HG03442 (cell line): Measurements from ENCODE around the gene NPM1.

Source experiments
- ATAC-seq: cut with Tn5 transposase; IDR thresholded peaks from one replicate; pipeline ENCODE4 v1.9.1; 2021; ENCODE audit warnings: mild to moderate bottlenecking, moderate library complexity; ENCODE audit not compliant: unreplicated experiment

The NPM1 gene

DNA sequence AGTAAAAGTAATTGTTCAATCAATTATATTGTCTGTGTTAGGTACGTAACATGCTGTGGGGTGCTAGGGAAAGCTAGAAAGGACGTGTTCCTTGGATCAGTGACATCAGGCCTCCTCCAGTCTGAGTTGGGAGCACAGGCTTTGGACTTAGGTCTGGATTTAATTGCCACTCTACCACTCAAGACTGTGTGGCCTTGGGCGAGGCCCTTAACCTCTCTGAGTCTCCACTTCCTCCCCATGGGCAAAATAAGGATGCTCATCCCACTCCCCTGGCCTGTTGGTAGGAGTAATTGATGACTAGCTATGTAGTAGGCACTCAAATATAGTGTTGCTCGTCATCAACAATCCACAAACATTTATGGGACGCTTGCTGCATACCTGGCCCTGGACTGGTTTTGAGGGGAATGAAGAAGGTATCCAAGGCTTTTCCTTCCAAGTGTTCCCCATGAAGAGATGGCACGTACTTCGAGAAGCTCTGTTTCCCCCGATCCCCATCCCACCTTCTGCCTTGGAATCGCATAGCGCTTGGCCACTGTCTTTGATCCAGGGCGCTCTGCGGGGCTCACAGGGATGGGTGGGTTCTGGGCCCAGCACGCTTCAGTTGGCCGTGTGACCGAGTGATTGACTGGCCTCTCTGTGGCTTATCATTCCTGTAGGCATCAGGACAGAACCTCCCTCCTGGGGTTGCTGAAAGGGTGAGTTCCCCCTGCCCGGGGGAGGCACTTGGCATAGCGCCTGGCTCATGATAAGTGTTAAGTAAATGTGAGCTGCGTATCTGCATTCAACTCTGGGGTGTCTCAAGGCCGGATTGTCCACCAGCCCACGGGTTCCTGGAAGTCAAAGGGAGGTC is 39.9 kb downstream of the NPM1 start:
- no peak for ATAC-seq

- no peak for ATAC-seq
Measured at GRCh38 chr5:171428168-171428696, 40.6 kb downstream of the NPM1 start.

- ATAC-seq: no peak
Measured at GRCh38 chr5:171428809-171429542, 41.3 kb downstream of the NPM1 start.

- ATAC-seq: no peak
Measured at GRCh38 chr5:171429543-171429910, 41.9 kb downstream of the NPM1 start.

- no peak for ATAC-seq
Measured at GRCh38 chr5:171431251-171431777, 43.7 kb downstream of the NPM1 start.

DNA sequence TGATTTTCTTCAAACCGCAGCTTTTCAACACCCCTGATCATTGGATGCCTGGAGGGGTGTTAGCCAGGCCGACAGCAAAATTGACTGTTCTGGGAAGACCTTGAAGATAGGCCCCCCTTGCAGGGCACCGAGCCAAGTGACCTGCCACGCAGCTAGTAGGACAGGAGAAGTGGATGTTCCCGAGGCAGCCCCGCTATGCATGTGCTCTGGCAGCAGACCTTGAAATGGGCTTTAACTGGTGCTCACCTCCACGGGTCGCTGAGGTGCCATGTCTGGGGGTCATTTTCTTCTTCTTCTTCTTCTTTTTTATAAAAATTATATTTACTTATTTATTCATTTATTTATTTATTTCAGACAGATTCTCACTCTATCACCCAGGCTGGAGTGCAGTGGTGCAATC is 44.4 kb downstream of the NPM1 start:
- no peak for ATAC-seq

- no peak for ATAC-seq
Measured at GRCh38 chr5:171432583-171433351, 45.1 kb downstream of the NPM1 start.

DNA sequence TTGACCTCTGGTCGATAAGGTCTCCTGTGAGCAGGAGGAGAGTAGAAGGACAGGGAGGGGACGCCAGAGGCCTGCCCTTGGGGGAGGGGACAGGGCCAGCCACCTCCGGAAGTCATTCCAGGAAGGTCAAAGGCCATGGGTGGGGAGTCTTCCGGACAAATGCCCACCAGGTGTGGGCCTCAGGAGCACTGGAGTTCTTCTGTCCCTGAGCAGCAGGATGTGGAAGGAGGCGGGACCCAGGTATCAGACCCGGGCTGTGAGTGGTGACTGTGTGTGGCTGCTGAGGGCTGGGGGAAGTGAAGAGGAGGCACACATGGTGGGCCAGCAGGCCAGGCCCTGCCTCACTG is 45.7 kb downstream of the NPM1 start:
- ATAC-seq: no peak

DNA sequence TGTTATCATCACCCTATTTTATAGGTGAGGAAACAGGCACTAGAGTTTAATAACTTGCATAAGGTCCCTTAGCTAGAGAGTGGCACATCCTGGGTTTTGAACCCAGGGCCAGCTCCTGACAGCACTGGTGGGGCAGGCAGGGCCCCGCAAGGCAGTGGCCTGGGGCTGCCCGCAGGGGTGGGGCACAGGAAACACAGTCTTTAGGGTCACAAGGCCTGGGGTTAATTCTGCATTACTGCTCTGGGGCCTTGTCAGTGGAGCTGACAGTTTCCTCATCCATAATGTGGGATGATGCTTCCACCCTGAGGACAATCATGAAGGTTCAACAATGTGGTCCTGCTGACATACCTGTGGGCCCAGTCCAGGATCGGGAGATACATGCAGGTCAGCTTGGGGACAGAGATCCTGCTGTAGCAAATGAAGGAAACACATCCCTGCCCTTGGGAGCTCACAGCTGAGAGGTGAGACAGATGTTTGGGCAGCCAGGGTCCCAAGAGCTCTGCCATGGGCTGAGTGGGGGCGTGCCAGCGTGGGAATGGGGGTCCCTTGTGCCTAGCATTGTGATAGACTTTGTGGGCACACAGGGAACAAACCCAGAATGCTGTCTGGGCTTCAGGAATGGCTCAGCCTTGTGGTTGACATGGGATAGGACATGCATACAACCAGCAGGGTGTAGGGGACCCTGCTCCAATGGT is 46.5 kb downstream of the NPM1 start:
- ATAC-seq: no peak

- ATAC-seq: no peak
Measured at GRCh38 chr5:171434874-171435273, 47.2 kb downstream of the NPM1 start.

GRCh38 chr5:171435908-171436307 is 48.3 kb downstream of the NPM1 start:
- ATAC-seq: no peak

DNA sequence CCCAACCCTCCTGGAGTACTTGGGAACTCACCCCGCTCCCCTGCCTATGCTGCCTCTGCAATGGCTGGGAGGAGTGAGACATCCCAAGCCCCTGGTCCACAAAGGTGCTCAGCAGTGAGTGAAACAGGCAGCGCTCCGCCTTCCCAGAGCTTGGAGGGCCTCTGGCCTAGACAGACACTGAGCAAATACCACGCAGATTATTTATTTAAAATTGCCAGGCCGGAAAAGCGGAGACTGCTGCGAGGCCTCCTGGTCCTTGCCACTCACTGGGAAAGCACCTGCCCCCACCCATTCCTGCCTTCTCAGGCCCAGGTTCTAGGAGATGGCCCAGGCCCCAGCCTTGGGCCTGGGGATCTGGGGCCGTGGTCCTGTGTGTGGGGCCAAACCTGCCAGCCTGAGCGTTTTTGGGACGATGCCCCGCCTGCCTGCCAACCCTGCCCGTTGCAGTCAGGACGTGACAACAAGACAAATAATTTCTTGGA is 49.2 kb downstream of the NPM1 start:
- ATAC-seq: no peak

- ATAC-seq: no peak
Measured at GRCh38 chr5:171437286-171437821, 49.7 kb downstream of the NPM1 start.

- no peak for ATAC-seq
Measured at GRCh38 chr5:171438738-171439137, 51.1 kb downstream of the NPM1 start.

- ATAC-seq: no peak
Measured at GRCh38 chr5:171441246-171441791, 53.7 kb downstream of the NPM1 start.

DNA sequence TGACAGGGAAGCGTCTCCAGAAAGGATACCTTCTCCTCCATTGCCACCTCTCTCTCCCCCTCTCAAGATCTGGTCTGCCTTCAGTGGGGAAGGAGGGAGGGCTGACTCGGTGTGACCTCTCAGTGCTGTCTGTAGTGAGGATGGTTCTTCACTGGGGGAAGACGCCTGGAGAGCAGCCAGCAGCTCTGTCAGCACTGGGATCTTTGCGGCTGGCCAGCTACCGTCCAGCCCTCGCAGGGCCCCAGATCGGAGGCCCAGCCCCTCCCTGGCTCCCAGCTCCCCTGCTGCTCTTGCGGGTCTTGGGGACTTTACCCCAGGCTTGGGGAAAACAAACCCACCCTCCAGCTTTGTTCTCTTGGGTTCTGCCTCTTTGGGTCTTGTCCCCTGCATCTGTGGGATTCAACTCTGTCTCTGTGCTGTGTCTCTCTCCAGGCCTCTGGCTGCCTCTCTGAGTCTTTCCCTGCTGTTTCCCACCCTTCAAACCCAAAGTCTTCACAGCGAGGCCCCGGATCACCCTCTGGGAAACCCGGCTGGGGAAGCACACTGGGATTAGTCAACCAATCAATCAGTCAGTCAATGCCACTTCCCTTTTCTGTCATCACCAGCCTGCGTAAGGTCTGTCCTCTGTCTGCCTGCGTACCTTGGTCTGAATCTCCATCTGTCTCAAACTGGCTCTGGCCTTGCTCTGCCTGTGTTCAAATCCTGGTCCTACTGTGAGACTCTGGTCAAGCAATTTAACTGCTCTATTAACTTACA is 54.8 kb downstream of the NPM1 start:
- no peak for ATAC-seq

GRCh38 chr5:171444582-171444981 is 56.9 kb downstream of the NPM1 start:
- ATAC-seq: no peak

DNA sequence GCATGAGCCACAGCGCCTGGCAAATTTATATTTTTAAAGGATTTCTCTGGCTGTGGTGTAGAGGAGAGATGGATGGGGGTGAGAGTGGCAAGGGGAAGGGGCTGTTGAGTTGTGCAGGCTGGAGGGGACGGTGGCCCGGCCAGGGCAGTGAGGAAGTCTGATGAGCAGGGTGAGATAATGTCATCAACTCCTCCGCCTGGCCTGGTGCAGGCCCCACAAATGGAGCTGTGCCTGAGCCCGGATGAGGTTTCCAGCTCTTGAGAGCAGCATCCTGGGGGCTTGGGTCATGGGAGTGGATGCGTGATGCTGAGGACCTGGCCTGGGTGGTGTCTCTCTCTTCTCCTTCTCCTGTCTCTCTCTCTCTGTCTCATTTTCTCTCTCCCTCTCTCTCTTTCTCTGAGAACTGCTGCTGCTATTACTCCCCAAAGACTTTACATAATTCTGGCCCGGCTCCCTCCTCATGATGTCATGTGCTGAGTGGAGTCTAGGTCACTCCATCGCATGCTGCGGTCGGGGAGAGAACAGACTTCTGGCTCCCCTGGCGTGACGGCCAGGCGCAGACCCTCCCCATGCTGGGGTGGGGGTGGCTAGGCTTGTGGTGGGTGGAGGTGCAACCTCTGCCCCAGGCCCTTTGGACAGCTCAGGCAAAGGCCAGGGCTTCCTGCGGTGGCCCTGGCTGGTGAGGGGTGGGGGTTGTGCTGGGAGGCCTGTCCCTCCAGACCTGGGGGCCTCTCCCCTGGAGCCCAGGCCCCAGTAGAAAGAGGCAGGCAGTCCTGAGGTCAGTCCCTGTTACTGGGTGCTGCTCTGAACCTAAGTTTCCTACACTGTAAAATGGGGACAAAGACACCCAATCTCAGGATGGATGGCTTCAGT is 58.2 kb downstream of the NPM1 start:
- no peak for ATAC-seq
